ENCODE data around the gene FAM167B.
"Not testable (repeated sequence)": the region's sequence is repeated elsewhere in the genome, so short reads cannot be mapped to it uniquely, and the experiment has no call there.

FAM167B gene

GRCh38 chr1:32289256-32289655 is 42.2 kb downstream of the FAM167B start:
- Histone ChIP-seq H3K4me3 (ENCODE audit: low read length) (no peak overlapping the region), H3K27ac (ENCODE audit: low read length) (no peak overlapping the region), H3K4me1 (ENCODE audit: low read length) (peaks cover 8% of the 10 kb centered on the region), H3K36me3 (replicated peaks; ENCODE audit: low read depth, low read length) (no peaks in the 10 kb centered on the region), H3K4me2 (ENCODE audit: low read length) (no peak overlapping the region), H3K9ac (ENCODE audit: low read length) (no peak overlapping the region), H4K20me1 (ENCODE audit: insufficient read depth, low read length) (no peaks in the 10 kb centered on the region), H3K27me3 (ENCODE audit: low read depth, low read length) (no peaks in the 10 kb centered on the region), H3K9me3 (ENCODE audit: insufficient read depth, low read length) (no peaks in the 10 kb centered on the region), H2AFZ (ENCODE audit: low read depth, low read length) (no peak overlapping the region), H3K79me2 (ENCODE audit: low read length) (peaks cover 23% of the 10 kb centered on the region)
- TF ChIP-seq, protein P1, sequence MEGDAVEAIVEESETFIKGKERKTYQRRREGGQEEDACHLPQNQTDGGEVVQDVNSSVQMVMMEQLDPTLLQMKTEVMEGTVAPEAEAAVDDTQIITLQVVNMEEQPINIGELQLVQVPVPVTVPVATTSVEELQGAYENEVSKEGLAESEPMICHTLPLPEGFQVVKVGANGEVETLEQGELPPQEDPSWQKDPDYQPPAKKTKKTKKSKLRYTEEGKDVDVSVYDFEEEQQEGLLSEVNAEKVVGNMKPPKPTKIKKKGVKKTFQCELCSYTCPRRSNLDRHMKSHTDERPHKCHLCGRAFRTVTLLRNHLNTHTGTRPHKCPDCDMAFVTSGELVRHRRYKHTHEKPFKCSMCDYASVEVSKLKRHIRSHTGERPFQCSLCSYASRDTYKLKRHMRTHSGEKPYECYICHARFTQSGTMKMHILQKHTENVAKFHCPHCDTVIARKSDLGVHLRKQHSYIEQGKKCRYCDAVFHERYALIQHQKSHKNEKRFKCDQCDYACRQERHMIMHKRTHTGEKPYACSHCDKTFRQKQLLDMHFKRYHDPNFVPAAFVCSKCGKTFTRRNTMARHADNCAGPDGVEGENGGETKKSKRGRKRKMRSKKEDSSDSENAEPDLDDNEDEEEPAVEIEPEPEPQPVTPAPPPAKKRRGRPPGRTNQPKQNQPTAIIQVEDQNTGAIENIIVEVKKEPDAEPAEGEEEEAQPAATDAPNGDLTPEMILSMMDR (IDR thresholded peaks at IDR 0.05; ENCODE audit: low read depth, low read length), result no peak
- TF ChIP-seq EZH2phosphoT487 (IDR thresholded peaks at IDR 0.05; ENCODE audit: low read depth), result no peak

GRCh38 chr1:32291145-32291707 is 44.2 kb downstream of the FAM167B start:
- H4K20me1 ChIP-seq (ENCODE audit: insufficient read depth, low read length), result peaks cover 12% of the 10 kb centered on the region; the same call in 1 of the 2 replicates

DNA sequence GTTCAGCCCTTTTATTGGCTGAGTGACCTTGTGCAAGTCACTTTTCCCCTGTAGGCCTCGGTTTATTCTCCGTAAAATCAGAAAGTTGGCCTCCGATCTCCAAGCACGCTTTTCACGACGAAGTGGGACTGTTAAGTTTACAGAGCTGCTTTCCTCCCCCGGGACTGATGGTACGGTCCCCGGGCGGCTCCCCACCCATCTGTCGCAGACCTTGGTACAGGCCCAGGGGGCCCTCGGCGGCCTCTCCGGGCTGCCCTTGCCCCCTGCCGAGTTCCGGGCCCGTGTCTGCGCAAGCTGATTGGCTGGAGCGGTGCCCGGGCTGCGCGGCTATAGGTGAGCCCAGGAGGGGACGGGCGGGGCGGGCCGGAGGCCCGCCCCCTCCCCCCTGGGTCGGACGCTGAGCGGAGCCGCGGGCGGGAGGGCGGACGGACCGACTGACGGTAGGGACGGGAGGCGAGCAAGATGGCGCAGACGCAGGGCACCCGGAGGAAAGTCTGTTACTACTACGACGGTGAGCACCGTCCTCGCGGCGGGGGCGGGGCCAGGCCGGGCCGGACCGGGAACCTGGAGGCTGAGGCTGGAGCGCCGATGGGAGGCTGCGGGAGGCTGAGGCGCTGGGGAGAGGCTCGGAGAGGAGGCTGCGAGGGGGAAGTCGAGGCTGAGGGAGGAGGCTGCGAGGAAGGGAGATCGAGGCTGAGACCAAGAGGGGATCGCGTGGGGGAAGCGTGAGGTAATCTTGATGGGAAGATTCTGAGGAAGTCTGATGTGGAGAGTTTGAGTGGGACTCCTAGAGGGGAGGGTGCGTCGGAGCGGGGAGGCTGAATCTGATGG is 44.9 kb downstream of the FAM167B start, which contains the start of gene HDAC1:
Gene HDAC1 (plus strand): TSS at position 376 of the 831 bp plus-strand sequence. CDS start 87 bp downstream, at position 463.
- Histone ChIP-seq H3K4me3 (ENCODE audit: low read length) (peak within 1 kb of the TSS; percentile 94), H3K4me1 (ENCODE audit: low read length) (peaks cover 8% of the 10 kb centered on the region), H3K27me3 (ENCODE audit: low read depth, low read length) (no peaks in the 10 kb centered on the region), H3K9me3 (ENCODE audit: insufficient read depth, low read length) (no peaks in the 10 kb centered on the region), H4K20me1 (ENCODE audit: insufficient read depth, low read length) (peaks cover 16% of the 10 kb centered on the region), H3K36me3 (replicated peaks; ENCODE audit: low read depth, low read length) (no peaks in the 10 kb centered on the region), H3K27ac (ENCODE audit: low read length) (peak within 1 kb of the TSS; percentile 70), H2AFZ (ENCODE audit: low read depth, low read length) (peak within 1 kb of the TSS; percentile 82), H3K4me2 (ENCODE audit: low read length) (peak within 1 kb of the TSS; percentile 97), H3K9ac (ENCODE audit: low read length) (peak within 1 kb of the TSS; percentile 88), H3K79me2 (ENCODE audit: low read length) (peaks cover 50% of the 10 kb centered on the region)
- TF ChIP-seq, protein P1 (IDR thresholded peaks at IDR 0.05; ENCODE audit: low read depth, low read length), result no peak
- no peak for TF ChIP-seq EZH2phosphoT487 (IDR thresholded peaks at IDR 0.05; ENCODE audit: low read depth)

More at GRCh38 chr1:32291145-32291707, 44.2 kb downstream of the FAM167B start:
- peak overlapping the region; percentile 75 for H3K4me3 ChIP-seq (ENCODE audit: low read length)
- TF ChIP-seq EZH2phosphoT487 (IDR thresholded peaks at IDR 0.05; ENCODE audit: low read depth), result no peak
- TF ChIP-seq, protein P1 (IDR thresholded peaks at IDR 0.05; ENCODE audit: low read depth, low read length), result no peak
- H3K9me3 ChIP-seq (ENCODE audit: insufficient read depth, low read length), result no peaks in the 10 kb centered on the region
- H3K4me1 ChIP-seq (ENCODE audit: low read length), result peaks cover 8% of the 10 kb centered on the region
- peaks cover 43% of the 10 kb centered on the region for H3K79me2 ChIP-seq (ENCODE audit: low read length)
- peak overlapping the region; percentile 82 for H2AFZ ChIP-seq (ENCODE audit: low read depth, low read length)
- no peaks in the 10 kb centered on the region for H3K36me3 ChIP-seq (replicated peaks; ENCODE audit: low read depth, low read length)
- H3K27ac ChIP-seq (ENCODE audit: low read length), result peak overlapping the region; percentile 70
- H3K27me3 ChIP-seq (ENCODE audit: low read depth, low read length), result no peaks in the 10 kb centered on the region
- peak overlapping the region; percentile 80 for H3K9ac ChIP-seq (ENCODE audit: low read length)
- peak overlapping the region; percentile 75 for H3K4me2 ChIP-seq (ENCODE audit: low read length)

- not testable (repeated sequence) for H3K9me3 ChIP-seq (ENCODE audit: insufficient read depth, low read length); H3K4me2 ChIP-seq (ENCODE audit: low read length); H3K36me3 ChIP-seq (replicated peaks; ENCODE audit: low read depth, low read length); H3K27me3 ChIP-seq (ENCODE audit: low read depth, low read length); H3K27ac ChIP-seq (ENCODE audit: low read length); H3K4me1 ChIP-seq (ENCODE audit: low read length); H3K9ac ChIP-seq (ENCODE audit: low read length); H2AFZ ChIP-seq (ENCODE audit: low read depth, low read length); H3K4me3 ChIP-seq (ENCODE audit: low read length)
- peaks cover 76% of the 10 kb centered on the region for H3K79me2 ChIP-seq (ENCODE audit: low read length)
- peaks cover 32% of the 10 kb centered on the region for H4K20me1 ChIP-seq (ENCODE audit: insufficient read depth, low read length)
Observed at GRCh38 chr1:32298211-32298610, 51.2 kb downstream of the FAM167B start.

All from OCI-LY3 (cell line).